K562 (cell line): ENCODE results near the gene ABT1. TPM values are rescaled to one million over a fixed set of nuclear protein-coding genes. Genes with fewer than 3 reads are reported as not detected.
A peak's percentile ranks its signal among the peaks of the same experiment; 100 is the strongest.

Experiments used
- ATF1 ChIP-seq, 2 experiments: fragments of 450-650 bp in 1 of 2; IDR thresholded peaks; 2 replicates each; pipeline ENCODE4 v1.6.1; 2016; ENCODE audit warnings: missing compliant biosample characterization in 1 of 2, missing genetic modification characterization in 1 of 2
- BRD4 ChIP-seq: fragments of 200-600 bp; sonication (generic); IDR thresholded peaks from 2 replicates; pipeline ENCODE4 v1.6.1; 2017; ENCODE audit warnings: inconsistent platforms
- CBFA2T2 ChIP-seq: fragments of 450-650 bp; conservative IDR thresholded peaks from 2 replicates; pipeline ENCODE4 v1.6.1; 2017; ENCODE audit warnings: mild to moderate bottlenecking
- FOXP1 ChIP-seq: sonication (generic); formaldehyde crosslinking; IDR thresholded peaks from 2 replicates; pipeline ENCODE4 v1.8.0; 2022; ENCODE audit warnings: mild to moderate bottlenecking, missing genetic modification reagents
- MXI1 ChIP-seq: IDR thresholded peaks from 2 replicates; pipeline ENCODE4 v1.6.1; 2011; ENCODE audit warnings: low read depth, mild to moderate bottlenecking, improper control_type of control experiment, low read length
- MYBL2 ChIP-seq, 2 experiments: fragments of 450-650 bp in 1 of 2; sonication (generic) in 1 of 2; formaldehyde crosslinking in 1 of 2; IDR thresholded peaks; 2 replicates each; pipeline versions ENCODE4 v1.6.1 to v1.8.1; 2017 to 2022; ENCODE audit warnings: borderline replicate concordance in 1 of 2, inconsistent platforms in 1 of 2, low read depth in 1 of 2, mild to moderate bottlenecking in 1 of 2, missing genetic modification reagents in 1 of 2, moderate library complexity in 1 of 2
- NEUROD1 ChIP-seq: fragments of 150-350 bp; IDR thresholded peaks from 2 replicates; pipeline ENCODE4 v1.6.1; 2014; ENCODE audit warnings: borderline replicate concordance, low read length, low read depth; ENCODE audit not compliant: partially characterized antibody
- NFIX ChIP-seq: fragments of 250-450 bp; sonication (Bioruptor Pico); IDR thresholded peaks from 2 replicates; pipeline ENCODE4 v1.4.0; 2020; ENCODE audit warnings: low read depth, mild to moderate bottlenecking, moderate library complexity
- NFYB ChIP-seq: IDR thresholded peaks from 2 replicates; pipeline ENCODE4 v1.6.1; 2011; ENCODE audit warnings: mild to moderate bottlenecking, moderate library complexity; ENCODE audit not compliant: insufficient read length; ENCODE audit errors: extremely low read depth
- POLR2AphosphoS2 ChIP-seq: IDR thresholded peaks from 2 replicates; pipeline ENCODE4 v1.6.1; 2012; ENCODE audit warnings: low read length, improper control_type of control experiment
- SNRNP70 ChIP-seq: fragments of 200-400 bp; formaldehyde crosslinking; optimal IDR thresholded peaks from 2 replicates; pipeline ENCODE3; 2017; ENCODE audit warnings: low read depth, low read length
- ZC3H4 ChIP-seq: sonication (generic); formaldehyde crosslinking; IDR thresholded peaks from 2 replicates; pipeline ENCODE4 v1.9.0; 2021; ENCODE audit warnings: missing genetic modification reagents, borderline replicate concordance
- ZFPM2 ChIP-seq: fragments of 250-450 bp; sonication (Bioruptor Pico); IDR thresholded peaks from 2 replicates; pipeline ENCODE4 v1.5.1; 2022; ENCODE audit warnings: mild to moderate bottlenecking
- ZKSCAN3 ChIP-seq: fragments of 250-450 bp; sonication (Bioruptor Pico); IDR thresholded peaks from 2 replicates; pipeline ENCODE4 v1.4.0; 2020
- ZNF184 ChIP-seq: sonication (generic); formaldehyde crosslinking; IDR thresholded peaks from 2 replicates; pipeline ENCODE4 v1.5.0; 2020; ENCODE audit warnings: missing genetic modification reagents
- ZNF311 ChIP-seq: fragments of 250-450 bp; sonication (Bioruptor Pico); IDR thresholded peaks from 2 replicates; pipeline ENCODE4 v1.4.0; 2020; ENCODE audit warnings: mild to moderate bottlenecking, moderate library complexity
- ZNF561 ChIP-seq: fragments of 450-650 bp; formaldehyde crosslinking; conservative IDR thresholded peaks from 2 replicates; pipeline ENCODE4 v1.4.0; 2020; ENCODE audit warnings: mild to moderate bottlenecking, moderate library complexity
- polyA plus RNA-seq, 8 experiments: library from polyadenylated mRNA; depleted of rRNA in 4 of 8; stranded (reverse) in 5 of 8; unstranded in 3 of 8; fragments of >200 nt; fragmentation: Nextera tagmentation in 2 of 8; fragmentation: Illumina TruSeq in 1 of 8; extraction: Ambion mirVana in 2 of 8; extraction: Trizol in 1 of 8; gene quantifications; 2 replicates each; pipeline versions ENCODE4 v1.2.1 to v1.2.3, GENCODE V29; 2011 to 2014; ENCODE audit warnings: inconsistent platforms in 1 of 8, missing spikeins in 1 of 8
- total RNA-seq, 7 experiments: library from RNA; depleted of rRNA in 6 of 7; stranded (reverse); fragments of >200 nt in 6 of 7; fragmentation: Illumina TruSeq in 2 of 7; extraction: Trizol in 2 of 7; gene quantifications; 2 replicates each; pipeline versions ENCODE4 v1.2.1 to v1.2.3, GENCODE V29; 2011 to 2021; ENCODE audit warnings: low replicate concordance in 1 of 7
- TF ChIP-seq, protein P1 (sequence below): fragments of 450-650 bp; IDR thresholded peaks from 2 replicates; pipeline ENCODE4 v1.6.1; 2016
- TF ChIP-seq, protein P2 (sequence below): fragments of 450-650 bp; formaldehyde crosslinking; IDR thresholded peaks from 2 replicates; pipeline ENCODE4 v1.4.0; 2020; ENCODE audit warnings: mild to moderate bottlenecking
- TF ChIP-seq, protein P3 (sequence below): sonication (generic); formaldehyde crosslinking; IDR thresholded peaks from 2 replicates; pipeline ENCODE4 v1.8.1; 2023; ENCODE audit warnings: mild to moderate bottlenecking, missing genetic modification reagents, moderate library complexity
- TF ChIP-seq, protein P4 (sequence below): sonication (generic); formaldehyde crosslinking; IDR thresholded peaks from 2 replicates; pipeline ENCODE4 v1.8.0; 2022; ENCODE audit warnings: mild to moderate bottlenecking, low read depth, missing genetic modification reagents
- TF ChIP-seq, protein P5 (sequence below): conservative IDR thresholded peaks from 2 replicates; pipeline ENCODE4 v1.6.1; 2011; ENCODE audit warnings: low read depth, mild to moderate bottlenecking, low read length; ENCODE audit not compliant: control insufficient read depth

ABT1 gene
- total and polyA plus RNA-seq, 9 of the 15 experiments (the other 6 are each of a cell fraction or from before 2014, with no cell fraction given) = 8.8 to 52.7 (median 40.7) TPM

DNA sequence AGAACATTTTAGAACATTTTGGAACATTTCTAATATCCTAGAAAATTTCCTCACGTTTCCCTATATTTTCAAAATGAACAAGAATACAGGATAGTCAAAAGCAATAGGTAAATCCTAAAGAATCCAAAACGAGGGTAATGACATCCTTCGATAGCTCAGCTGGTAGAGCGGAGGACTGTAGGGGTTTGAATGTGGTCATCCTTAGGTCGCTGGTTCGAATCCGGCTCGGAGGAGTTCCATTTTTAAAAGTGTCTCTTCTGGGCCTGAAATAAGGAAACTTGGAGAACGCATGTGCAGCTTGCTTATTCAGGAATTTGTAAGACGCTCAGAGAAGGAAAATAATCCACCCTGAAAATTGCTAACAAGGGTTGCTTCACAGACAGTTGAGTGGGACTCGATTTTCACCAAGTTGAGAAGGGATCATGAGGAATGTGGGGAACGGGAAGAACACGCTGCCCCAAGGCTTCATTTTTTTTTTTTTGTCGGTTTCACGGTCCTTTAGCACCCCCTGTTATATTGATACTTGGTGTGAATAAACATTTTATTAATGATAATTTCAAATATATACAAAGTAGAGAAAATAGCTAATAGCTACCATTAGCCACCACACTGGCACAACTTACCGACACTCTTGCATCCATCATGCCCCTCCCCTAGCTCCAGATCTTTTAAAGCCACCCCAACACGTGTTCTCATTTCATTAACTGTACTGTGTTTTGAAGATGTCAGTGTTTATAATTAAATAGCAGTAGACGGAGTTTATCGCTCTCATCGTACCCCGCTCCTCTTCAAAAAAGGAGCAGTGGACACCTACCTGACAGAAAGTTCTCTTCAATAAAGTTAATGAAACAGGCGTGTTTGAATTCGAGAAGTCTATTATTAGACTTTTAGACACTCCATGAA, 1.8 kb upstream of the ABT1 start (continued):
- TF ChIP-seq ZNF561 (CRISPR knock-in tag) (0 out of 2 replicates have a peak, but pooled peaks have one; percentile 21), POLR2AphosphoS2 (no peak), FOXP1 (CRISPR knock-in tag) (no peak), CBFA2T2 (no peak), ZNF311 (no peak), BRD4 (no peak), ZKSCAN3 (CRISPR knock-in tag) (no peak), NFYB (no peak), MYBL2 (IDR thresholded peaks at IDR 0.05; ENCODE audit: low read depth) (no peak), MYBL2 (CRISPR knock-in tag; IDR thresholded peaks at IDR 0.05; ENCODE audit: borderline replicate concordance) (no peak), NEUROD1 (peak; percentile 11), ATF1 (CRISPR knock-in tag; IDR thresholded peaks at IDR 0.05) (no peak), ATF1 (tag; IDR thresholded peaks at IDR 0.05) (no peak; the same call in none of the 2 replicates), ZNF184 (CRISPR knock-in tag) (no peak), ZFPM2 (CRISPR knock-in tag) (no peak), SNRNP70 (no peak), ZC3H4 (CRISPR knock-in tag) (no peak), MXI1 (no peak; the same call in 1 of the 2 replicates), NFIX (CRISPR knock-in tag) (no peak)
- TF ChIP-seq, protein P1, sequence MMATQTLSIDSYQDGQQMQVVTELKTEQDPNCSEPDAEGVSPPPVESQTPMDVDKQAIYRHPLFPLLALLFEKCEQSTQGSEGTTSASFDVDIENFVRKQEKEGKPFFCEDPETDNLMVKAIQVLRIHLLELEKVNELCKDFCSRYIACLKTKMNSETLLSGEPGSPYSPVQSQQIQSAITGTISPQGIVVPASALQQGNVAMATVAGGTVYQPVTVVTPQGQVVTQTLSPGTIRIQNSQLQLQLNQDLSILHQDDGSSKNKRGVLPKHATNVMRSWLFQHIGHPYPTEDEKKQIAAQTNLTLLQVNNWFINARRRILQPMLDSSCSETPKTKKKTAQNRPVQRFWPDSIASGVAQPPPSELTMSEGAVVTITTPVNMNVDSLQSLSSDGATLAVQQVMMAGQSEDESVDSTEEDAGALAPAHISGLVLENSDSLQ = no peak; the same call in 1 of the 2 replicates
- TF ChIP-seq, protein P2, sequence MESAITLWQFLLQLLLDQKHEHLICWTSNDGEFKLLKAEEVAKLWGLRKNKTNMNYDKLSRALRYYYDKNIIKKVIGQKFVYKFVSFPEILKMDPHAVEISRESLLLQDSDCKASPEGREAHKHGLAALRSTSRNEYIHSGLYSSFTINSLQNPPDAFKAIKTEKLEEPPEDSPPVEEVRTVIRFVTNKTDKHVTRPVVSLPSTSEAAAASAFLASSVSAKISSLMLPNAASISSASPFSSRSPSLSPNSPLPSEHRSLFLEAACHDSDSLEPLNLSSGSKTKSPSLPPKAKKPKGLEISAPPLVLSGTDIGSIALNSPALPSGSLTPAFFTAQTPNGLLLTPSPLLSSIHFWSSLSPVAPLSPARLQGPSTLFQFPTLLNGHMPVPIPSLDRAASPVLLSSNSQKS (CRISPR knock-in tag) = 0 out of 2 replicates have a peak, but pooled peaks have one; percentile 43
- TF ChIP-seq, protein P3, sequence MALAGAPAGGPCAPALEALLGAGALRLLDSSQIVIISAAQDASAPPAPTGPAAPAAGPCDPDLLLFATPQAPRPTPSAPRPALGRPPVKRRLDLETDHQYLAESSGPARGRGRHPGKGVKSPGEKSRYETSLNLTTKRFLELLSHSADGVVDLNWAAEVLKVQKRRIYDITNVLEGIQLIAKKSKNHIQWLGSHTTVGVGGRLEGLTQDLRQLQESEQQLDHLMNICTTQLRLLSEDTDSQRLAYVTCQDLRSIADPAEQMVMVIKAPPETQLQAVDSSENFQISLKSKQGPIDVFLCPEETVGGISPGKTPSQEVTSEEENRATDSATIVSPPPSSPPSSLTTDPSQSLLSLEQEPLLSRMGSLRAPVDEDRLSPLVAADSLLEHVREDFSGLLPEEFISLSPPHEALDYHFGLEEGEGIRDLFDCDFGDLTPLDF (CRISPR knock-in tag) = no peak
- TF ChIP-seq, protein P4, sequence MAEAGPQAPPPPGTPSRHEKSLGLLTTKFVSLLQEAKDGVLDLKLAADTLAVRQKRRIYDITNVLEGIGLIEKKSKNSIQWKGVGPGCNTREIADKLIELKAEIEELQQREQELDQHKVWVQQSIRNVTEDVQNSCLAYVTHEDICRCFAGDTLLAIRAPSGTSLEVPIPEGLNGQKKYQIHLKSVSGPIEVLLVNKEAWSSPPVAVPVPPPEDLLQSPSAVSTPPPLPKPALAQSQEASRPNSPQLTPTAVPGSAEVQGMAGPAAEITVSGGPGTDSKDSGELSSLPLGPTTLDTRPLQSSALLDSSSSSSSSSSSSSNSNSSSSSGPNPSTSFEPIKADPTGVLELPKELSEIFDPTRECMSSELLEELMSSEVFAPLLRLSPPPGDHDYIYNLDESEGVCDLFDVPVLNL (CRISPR knock-in tag) = no peak
- TF ChIP-seq, protein P5, sequence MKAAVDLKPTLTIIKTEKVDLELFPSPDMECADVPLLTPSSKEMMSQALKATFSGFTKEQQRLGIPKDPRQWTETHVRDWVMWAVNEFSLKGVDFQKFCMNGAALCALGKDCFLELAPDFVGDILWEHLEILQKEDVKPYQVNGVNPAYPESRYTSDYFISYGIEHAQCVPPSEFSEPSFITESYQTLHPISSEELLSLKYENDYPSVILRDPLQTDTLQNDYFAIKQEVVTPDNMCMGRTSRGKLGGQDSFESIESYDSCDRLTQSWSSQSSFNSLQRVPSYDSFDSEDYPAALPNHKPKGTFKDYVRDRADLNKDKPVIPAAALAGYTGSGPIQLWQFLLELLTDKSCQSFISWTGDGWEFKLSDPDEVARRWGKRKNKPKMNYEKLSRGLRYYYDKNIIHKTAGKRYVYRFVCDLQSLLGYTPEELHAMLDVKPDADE = peak; percentile 77
